Type B pancreatic cell (in vitro differentiated cells): ENCODE results near the gene TBCK. TPM values are rescaled to one million over a fixed set of nuclear protein-coding genes. Genes with fewer than 3 reads are reported as not detected.

ENCODE experiments used
- DNase-seq: peaks from one replicate; pipeline ENCODE4 v3.0.0; 2021; ENCODE audit warnings: mixed read lengths; ENCODE audit not compliant: unreplicated experiment; ENCODE audit errors: extremely low spot score
- H3K27ac Mint-ChIP-seq: 2 replicates; pipeline ENCODE4 v1.8.0; 2021; ENCODE audit warnings: mild to moderate bottlenecking, mixed read lengths
- H3K27me3 Mint-ChIP-seq: 2 replicates; pipeline ENCODE4 v1.8.0; 2021; ENCODE audit warnings: mixed read lengths
- H3K36me3 Mint-ChIP-seq: 2 replicates; pipeline ENCODE4 v1.8.0; 2021; ENCODE audit warnings: mixed read lengths
- H3K4me1 Mint-ChIP-seq: one replicate; pipeline ENCODE4 v1.8.0; 2021; ENCODE audit warnings: mixed read lengths; ENCODE audit not compliant: unreplicated experiment
- H3K4me3 Mint-ChIP-seq: 2 replicates; pipeline ENCODE4 v1.8.0; 2021; ENCODE audit warnings: mild to moderate bottlenecking, mixed read lengths
- H3K9me3 Mint-ChIP-seq: 2 replicates; pipeline ENCODE4 v1.8.0; 2021; ENCODE audit warnings: mixed read lengths
- total RNA-seq: library from RNA; stranded (reverse); gene quantifications from 2 replicates; pipeline ENCODE4 v1.2.1, GENCODE V29; 2021; ENCODE audit warnings: low replicate concordance
- TF ChIP-seq, protein P1 (sequence below): fragments of 200-600 bp; sonication (generic); conservative IDR thresholded peaks from 2 replicates; pipeline ENCODE4 v1.5.0; 2021; ENCODE audit warnings: antibody characterized with exemption, mild to moderate bottlenecking

TBCK gene
- total RNA-seq, 1 donor from 2014 or later = 59.8 TPM

- Mint-ChIP-seq H3K9me3 (no peaks in the 10 kb centered on the region), H3K4me1 (peaks cover 6% of the 10 kb centered on the region), H3K27me3 (no peaks in the 10 kb centered on the region), H3K27ac (no peak overlapping the region), H3K36me3 (peaks cover 4% of the 10 kb centered on the region), H3K4me3 (no peak overlapping the region)
- no peak for DNase-seq
- TF ChIP-seq, protein P1, sequence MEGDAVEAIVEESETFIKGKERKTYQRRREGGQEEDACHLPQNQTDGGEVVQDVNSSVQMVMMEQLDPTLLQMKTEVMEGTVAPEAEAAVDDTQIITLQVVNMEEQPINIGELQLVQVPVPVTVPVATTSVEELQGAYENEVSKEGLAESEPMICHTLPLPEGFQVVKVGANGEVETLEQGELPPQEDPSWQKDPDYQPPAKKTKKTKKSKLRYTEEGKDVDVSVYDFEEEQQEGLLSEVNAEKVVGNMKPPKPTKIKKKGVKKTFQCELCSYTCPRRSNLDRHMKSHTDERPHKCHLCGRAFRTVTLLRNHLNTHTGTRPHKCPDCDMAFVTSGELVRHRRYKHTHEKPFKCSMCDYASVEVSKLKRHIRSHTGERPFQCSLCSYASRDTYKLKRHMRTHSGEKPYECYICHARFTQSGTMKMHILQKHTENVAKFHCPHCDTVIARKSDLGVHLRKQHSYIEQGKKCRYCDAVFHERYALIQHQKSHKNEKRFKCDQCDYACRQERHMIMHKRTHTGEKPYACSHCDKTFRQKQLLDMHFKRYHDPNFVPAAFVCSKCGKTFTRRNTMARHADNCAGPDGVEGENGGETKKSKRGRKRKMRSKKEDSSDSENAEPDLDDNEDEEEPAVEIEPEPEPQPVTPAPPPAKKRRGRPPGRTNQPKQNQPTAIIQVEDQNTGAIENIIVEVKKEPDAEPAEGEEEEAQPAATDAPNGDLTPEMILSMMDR = no peak
Observed at GRCh38 chr4:106062452-106062875, 253.5 kb downstream of the TBCK start.

GRCh38 chr4:106058921-106059320 lies 257.1 kb downstream of the TBCK start:
- no peak overlapping the region for H3K27ac Mint-ChIP-seq
- no peak for DNase-seq
- peaks cover 4% of the 10 kb centered on the region for H3K36me3 Mint-ChIP-seq
- H3K27me3 Mint-ChIP-seq = no peaks in the 10 kb centered on the region
- H3K4me1 Mint-ChIP-seq = peaks cover 6% of the 10 kb centered on the region
- TF ChIP-seq, protein P1 = no peak
- H3K9me3 Mint-ChIP-seq = no peaks in the 10 kb centered on the region
- no peak overlapping the region for H3K4me3 Mint-ChIP-seq

DNA sequence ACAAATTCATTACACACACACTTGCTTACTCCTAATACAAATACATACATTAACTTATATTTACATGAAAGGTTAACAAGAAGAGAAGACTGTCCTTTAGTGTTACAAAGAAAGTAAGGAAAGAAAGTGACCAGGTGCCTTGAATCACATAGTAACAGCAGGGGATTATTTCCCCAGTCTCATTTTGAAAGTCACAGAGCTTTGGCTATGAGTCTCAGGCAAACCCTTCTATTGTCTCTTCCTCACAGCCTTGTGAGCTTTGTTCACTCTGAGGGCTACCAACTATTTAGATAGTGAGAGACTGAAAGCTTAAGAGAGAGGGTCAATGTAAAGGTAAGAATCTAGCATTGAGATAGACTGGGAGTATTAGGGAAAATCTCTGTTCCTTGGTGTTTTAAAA lies 259.1 kb downstream of the TBCK start:
- no peak for DNase-seq
- Mint-ChIP-seq H3K27me3 (no peaks in the 10 kb centered on the region), H3K9me3 (no peaks in the 10 kb centered on the region), H3K36me3 (no peaks in the 10 kb centered on the region), H3K4me3 (no peak overlapping the region), H3K27ac (no peak overlapping the region), H3K4me1 (no peaks in the 10 kb centered on the region)
- TF ChIP-seq, protein P1 = no peak

- H3K27me3 Mint-ChIP-seq = no peaks in the 10 kb centered on the region
- H3K4me1 Mint-ChIP-seq = peaks cover 14% of the 10 kb centered on the region
- peaks cover 4% of the 10 kb centered on the region for H3K36me3 Mint-ChIP-seq
- DNase-seq = no peak
- H3K4me3 Mint-ChIP-seq = no peak overlapping the region
- no peaks in the 10 kb centered on the region for H3K9me3 Mint-ChIP-seq
- no peak overlapping the region for H3K27ac Mint-ChIP-seq
- TF ChIP-seq, protein P1 = no peak
Observed at GRCh38 chr4:106051514-106051913, 264.5 kb downstream of the TBCK start.

GRCh38 chr4:106049490-106049889 lies 266.5 kb downstream of the TBCK start:
- H3K27me3 Mint-ChIP-seq = no peaks in the 10 kb centered on the region
- H3K4me1 Mint-ChIP-seq = peaks cover 14% of the 10 kb centered on the region
- H3K36me3 Mint-ChIP-seq = peaks cover 8% of the 10 kb centered on the region
- TF ChIP-seq, protein P1 = no peak
- H3K9me3 Mint-ChIP-seq = no peaks in the 10 kb centered on the region
- no peak for DNase-seq
- H3K4me3 Mint-ChIP-seq = no peak overlapping the region
- H3K27ac Mint-ChIP-seq = no peak overlapping the region
